ENCODE results near the gene WFDC6.

WFDC6 gene

DNA sequence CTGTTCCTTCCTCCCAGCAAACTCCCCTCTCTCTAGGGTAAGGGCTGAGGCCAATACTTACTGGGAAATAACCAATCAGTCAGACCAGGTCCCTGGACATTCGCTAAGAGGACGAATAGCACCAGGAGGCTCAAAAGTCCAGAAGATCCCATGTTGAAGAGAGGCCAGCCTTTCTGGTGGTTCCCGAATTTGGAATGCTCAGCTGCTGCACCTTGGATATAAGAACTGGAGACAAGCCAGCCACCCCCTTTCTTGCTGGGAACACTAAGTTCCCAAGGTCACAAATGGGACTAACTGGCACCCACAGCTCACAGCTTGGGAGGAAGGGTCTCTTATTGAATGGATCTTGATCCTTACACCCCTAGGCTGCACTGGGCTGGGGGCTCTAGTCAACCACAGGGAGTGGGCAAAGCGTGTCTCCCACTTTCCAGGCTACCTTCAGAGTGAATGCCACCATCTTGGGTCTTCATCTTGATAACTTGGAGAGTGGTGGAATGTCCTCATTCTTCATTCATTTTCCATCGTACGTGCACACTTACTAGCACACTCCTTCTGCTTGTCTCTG, 8.0 kb upstream of the WFDC6 start, which contains the start of gene EPPIN:
TSS of gene EPPIN (minus strand) at position 196 of the 565 bp plus-strand sequence. CDS start at position 152, 44 bp downstream.
- Mint-ChIP-seq H3K36me3 (no peaks in the 10 kb centered on the region), H3K27me3 (peaks cover 27 to 31% of the 10 kb centered on the region in 2 donors), H3K27ac (no peak within 1 kb of the TSS), H3K9me3 (peaks cover 5 to 7% of the 10 kb centered on the region in 2 donors), H3K4me1 (no peaks in the 10 kb centered on the region), H3K4me3 (no peak within 1 kb of the TSS)
- DNase-seq (no peak), ATAC-seq (replicated peaks) (no peak)

DNA sequence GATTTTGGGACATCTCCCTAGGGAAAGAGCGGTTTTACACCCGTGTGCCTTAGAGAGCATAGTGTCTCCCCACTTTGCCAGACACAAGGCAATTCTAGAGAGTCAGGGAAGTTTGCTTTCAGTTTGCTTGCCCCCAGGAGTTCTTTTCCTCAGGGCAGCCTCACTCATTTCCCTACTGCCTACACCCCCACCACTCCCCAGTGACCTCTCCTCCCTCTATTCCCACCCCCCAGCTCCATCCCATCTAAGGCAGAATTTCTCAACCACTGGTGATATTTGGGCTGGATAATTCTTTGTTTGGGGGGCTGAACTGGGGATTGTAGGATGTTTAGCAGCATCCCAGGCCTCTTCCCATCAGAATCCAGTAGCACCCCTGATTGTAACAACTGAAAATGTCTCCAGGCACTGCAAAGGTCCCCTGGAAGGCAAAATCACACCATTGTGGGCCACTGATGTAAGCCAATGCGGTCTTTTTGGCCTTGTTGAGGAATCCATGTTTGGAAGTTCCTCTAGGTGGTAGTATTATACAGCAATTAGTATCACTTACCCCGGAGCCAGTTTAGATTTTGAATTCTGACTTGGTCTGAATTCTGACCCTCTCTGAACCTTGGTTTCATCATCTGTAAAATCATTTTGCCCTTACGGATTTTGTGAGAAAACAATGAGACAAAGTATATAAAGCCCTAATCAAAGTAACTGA, 6.6 kb upstream of the WFDC6 start:
- H3K36me3 Mint-ChIP-seq: no peaks in the 10 kb centered on the region
- no peak overlapping the region for H3K27ac Mint-ChIP-seq
- no peaks in the 10 kb centered on the region for H3K4me1 Mint-ChIP-seq
- peaks cover 27 to 37% of the 10 kb centered on the region in 2 donors for H3K27me3 Mint-ChIP-seq
- no peak for DNase-seq
- peak in 1 of 2 donors; percentile 43 for ATAC-seq (replicated peaks)
- H3K9me3 Mint-ChIP-seq: peaks cover 5 to 7% of the 10 kb centered on the region in 2 donors
- H3K4me3 Mint-ChIP-seq: no peak overlapping the region

DNA sequence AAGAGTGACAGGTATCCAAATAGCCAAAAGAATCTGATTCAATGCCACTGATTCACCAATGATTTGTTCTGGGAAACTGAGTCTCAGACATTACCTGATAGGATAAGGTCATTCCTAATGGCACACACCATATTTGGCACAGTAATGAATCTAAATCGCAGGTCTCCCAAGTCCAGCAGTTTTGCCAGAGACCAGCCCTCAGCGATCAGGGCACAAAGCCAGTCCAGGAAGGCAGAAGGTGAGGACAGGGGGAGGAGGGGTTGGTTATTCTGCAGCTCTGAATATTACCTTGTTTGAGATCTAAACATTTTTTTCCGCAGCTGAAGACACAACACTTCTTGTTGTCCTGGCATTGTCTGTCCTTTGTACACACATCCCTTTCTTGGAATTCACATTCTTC, 6.1 kb upstream of the WFDC6 start:
- H3K27ac Mint-ChIP-seq: no peak overlapping the region
- H3K9me3 Mint-ChIP-seq: peaks cover 4 to 5% of the 10 kb centered on the region in 2 donors
- no peaks in the 10 kb centered on the region for H3K36me3 Mint-ChIP-seq
- H3K27me3 Mint-ChIP-seq: peaks cover 25 to 36% of the 10 kb centered on the region in 2 donors
- H3K4me3 Mint-ChIP-seq: no peak overlapping the region
- ATAC-seq (replicated peaks) (no peak), DNase-seq (no peak)
- no peaks in the 10 kb centered on the region for H3K4me1 Mint-ChIP-seq

DNA sequence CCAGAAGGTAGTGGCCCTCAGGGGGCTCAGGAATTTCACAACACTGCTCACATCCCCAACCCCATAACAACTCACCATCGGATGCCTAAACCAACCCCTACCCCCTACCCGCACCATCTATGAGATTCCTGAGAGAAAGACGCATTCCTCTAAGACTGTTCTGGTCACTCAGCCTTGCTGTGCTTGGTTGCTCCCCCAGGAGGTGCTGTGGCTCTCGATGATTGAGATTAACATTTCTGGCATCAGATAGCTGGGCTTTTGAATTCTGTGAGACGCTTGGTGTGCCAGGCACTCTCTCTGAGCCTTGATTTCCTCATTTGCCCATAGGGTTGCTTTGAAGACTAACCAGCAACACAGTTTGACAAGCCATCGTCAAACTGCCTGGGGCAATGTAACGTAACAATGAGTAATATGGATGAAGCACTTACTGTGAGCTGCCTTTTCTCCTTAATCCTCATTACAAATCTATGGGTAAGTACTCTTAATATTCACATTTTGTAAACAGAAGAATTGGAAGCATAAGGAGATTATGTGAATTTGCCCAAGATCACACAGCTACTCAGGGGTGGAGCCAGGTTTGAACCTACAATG, 978 bp downstream of the WFDC6 start:
- Mint-ChIP-seq H3K4me1 (no peaks in the 10 kb centered on the region), H3K27me3 (peaks cover 23 to 27% of the 10 kb centered on the region in 2 donors), H3K9me3 (no peaks in the 10 kb centered on the region), H3K27ac (no peak overlapping the region), H3K4me3 (no peak overlapping the region), H3K36me3 (no peaks in the 10 kb centered on the region)
- ATAC-seq (replicated peaks) (no peak), DNase-seq (no peak)

DNA sequence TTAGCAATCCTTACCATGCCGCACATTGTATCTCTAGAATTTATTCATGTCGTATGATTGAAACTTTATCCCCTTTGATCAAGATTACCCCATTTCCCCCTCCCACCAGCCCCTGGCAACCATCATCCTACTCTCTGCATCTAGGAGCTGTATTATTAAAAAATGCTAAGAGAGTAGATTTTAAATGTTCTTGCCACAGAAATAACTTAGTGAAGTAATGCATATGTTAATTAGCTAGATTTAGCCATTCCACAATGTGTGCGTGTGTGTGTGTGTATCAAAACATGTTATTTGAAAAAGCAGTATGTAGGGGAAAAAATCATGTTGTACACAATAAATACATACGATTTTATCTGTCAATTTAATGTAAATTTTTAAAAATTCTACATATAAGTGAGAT, 12.0 kb downstream of the WFDC6 start:
- no peak overlapping the region for H3K4me3 Mint-ChIP-seq
- H3K36me3 Mint-ChIP-seq: no peaks in the 10 kb centered on the region
- H3K9me3 Mint-ChIP-seq: no peaks in the 10 kb centered on the region
- H3K4me1 Mint-ChIP-seq: no peaks in the 10 kb centered on the region
- ATAC-seq (replicated peaks) (no peak), DNase-seq (no peak)
- peaks cover 31 to 49% of the 10 kb centered on the region in 2 donors for H3K27me3 Mint-ChIP-seq
- no peak overlapping the region for H3K27ac Mint-ChIP-seq

DNA sequence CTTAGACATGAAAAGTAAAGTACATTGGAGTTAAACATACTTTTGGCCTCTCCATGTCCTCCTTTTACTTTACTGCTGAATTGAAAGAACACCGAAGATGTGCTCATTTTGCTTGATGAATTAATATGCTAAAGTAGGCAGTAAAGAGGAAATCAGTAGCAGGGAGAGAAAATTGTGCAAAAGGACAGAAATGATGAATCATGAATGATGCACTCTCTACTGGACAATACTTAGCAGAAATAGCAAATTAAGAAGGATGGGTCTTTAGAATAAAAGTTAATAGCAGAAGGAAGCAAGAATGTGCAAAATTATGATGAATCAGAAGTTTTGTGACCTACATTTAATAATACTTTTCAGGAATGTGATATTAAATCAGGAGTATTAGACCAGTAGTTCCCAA, 15.5 kb downstream of the WFDC6 start:
- Mint-ChIP-seq H3K36me3 (no peaks in the 10 kb centered on the region), H3K27me3 (peaks cover 47 to 52% of the 10 kb centered on the region in 2 donors), H3K4me1 (no peaks in the 10 kb centered on the region), H3K4me3 (no peak overlapping the region), H3K27ac (no peak overlapping the region), H3K9me3 (no peaks in the 10 kb centered on the region)
- no peak for DNase-seq
- ATAC-seq (replicated peaks): no peak

DNA sequence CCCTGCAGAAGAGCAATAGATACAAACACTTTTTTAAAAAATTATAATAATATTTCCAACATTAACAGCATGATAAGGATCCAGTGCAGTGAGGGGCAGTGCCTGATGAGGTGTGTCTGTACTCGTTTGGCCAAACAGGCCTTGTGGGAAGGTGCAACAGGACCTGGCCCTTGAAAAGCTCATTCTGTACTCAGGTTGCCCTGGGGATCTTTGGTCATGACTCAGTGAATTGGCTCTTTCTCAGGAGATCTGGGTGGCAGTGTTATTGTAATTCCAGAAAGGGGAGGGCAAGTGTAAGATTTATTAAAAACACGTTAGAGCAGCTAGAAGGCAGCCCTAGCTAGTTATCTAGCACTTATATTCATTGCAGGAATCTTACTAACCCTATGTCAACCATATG, 21.0 kb downstream of the WFDC6 start:
- no peaks in the 10 kb centered on the region for H3K36me3 Mint-ChIP-seq
- H3K9me3 Mint-ChIP-seq: peaks cover 0 to 1% of the 10 kb centered on the region in 2 donors
- H3K27me3 Mint-ChIP-seq: peaks cover 39 to 41% of the 10 kb centered on the region in 2 donors
- no peak for ATAC-seq (replicated peaks)
- no peaks in the 10 kb centered on the region for H3K4me1 Mint-ChIP-seq
- no peak overlapping the region for H3K4me3 Mint-ChIP-seq
- no peak for DNase-seq
- no peak overlapping the region for H3K27ac Mint-ChIP-seq

DNA sequence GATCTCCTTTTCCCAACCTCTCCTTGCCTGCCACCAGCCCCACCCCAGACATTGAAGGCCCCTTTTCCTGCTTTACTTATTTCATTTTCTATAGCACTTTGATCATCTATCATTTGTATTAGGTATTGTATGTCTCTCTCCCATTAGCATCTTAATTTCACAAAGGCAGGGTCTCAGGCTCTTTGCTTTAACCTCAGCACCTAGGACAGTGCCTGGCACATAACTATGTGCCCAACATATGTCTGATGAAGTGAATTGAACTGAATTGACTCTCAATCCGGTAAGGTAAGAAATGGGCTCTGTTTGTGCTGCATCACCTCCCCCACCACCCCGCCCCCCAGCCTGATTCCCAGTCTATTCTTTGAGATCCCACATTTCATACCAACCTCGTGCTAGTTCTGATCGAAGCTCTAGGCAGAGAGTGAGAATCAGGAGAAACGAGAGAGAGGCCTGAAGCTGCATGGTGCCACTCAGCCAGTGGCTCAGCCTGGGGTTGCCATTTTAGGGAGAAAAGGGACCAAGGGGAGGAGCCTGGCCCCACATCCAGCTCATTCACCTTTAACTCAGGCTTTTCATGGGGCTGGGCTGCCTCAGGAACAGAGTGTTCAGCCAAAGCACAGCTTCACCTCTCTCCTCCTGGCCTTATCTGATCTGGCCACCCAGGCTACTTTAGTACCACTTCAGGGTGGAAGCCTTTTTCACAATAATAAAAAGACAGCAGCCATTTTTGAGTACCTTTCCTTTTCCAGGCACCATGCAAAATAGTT, 24.0 kb downstream of the WFDC6 start, which contains the start of gene SPINT3:
TSS of gene SPINT3 (minus strand) at position 476 of the 767 bp plus-strand sequence. CDS start at position 462, 14 bp downstream.
- ATAC-seq (replicated peaks) (no peak), DNase-seq (no peak)
- Mint-ChIP-seq H3K4me3 (no peak within 1 kb of the TSS), H3K9me3 (peaks cover 0 to 1% of the 10 kb centered on the region in 2 donors), H3K4me1 (no peaks in the 10 kb centered on the region), H3K36me3 (no peaks in the 10 kb centered on the region), H3K27ac (no peak within 1 kb of the TSS), H3K27me3 (peaks cover 40 to 45% of the 10 kb centered on the region in 2 donors)

DNA sequence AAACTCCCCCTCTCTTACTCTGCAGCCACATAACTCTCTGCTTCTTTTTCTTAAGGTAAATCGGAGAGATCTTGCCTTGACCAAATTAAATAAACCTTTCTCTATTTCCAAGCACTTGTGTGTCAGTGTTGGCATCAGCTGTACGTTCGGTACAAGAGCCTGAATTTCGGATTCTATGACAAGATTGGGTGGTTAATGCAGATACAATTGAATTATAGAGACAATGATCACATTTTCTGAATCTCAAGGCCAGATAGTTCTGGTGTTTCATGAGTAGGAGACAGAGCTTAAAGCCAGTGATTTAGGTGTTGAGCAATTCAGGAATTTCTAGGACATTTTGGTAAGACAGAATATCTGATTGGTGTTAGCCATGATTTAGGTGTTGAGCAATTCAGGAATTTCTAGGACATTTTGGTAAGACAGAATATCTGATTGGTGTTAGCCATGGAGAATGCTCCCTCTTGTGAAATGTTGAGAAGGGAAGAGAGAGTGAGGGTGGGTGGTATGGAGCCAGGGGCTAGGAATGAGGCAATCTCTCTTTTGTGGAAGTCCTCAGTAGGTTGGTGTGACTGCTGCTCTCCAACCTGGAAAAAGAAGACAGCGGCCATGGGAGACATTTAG, 28.9 kb downstream of the WFDC6 start:
- H3K9me3 Mint-ChIP-seq: no peaks in the 10 kb centered on the region
- no peak overlapping the region for H3K27ac Mint-ChIP-seq
- peaks cover 14% of the 10 kb centered on the region in 2 donors for H3K4me1 Mint-ChIP-seq
- ATAC-seq (replicated peaks) (no peak), DNase-seq (no peak)
- no peaks in the 10 kb centered on the region for H3K36me3 Mint-ChIP-seq
- peaks cover 44 to 54% of the 10 kb centered on the region in 2 donors for H3K27me3 Mint-ChIP-seq
- no peak overlapping the region for H3K4me3 Mint-ChIP-seq

DNA sequence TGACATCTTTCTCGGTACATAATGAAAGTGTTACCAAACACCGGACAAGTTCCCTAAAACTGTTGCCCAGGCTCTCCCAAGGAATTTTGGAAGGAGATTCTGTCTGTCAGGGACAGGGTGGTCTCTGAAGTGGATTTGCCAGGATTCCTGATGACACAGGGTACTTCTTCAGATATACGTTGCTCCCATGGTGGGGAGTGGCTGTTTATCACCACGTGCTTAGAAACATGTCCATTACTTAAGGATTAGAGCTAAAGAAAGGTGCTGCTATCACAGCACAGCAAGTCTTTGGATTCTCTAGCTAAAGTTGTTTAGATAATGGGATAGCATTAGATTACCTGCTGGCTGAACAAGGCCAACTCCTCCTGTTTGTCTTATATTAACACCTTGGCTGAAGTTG, 30.2 kb downstream of the WFDC6 start:
- no peak for ATAC-seq (replicated peaks)
- H3K27ac Mint-ChIP-seq: no peak overlapping the region
- no peaks in the 10 kb centered on the region for H3K36me3 Mint-ChIP-seq
- no peak overlapping the region for H3K4me3 Mint-ChIP-seq
- peaks cover 14% of the 10 kb centered on the region in 2 donors for H3K4me1 Mint-ChIP-seq
- no peak for DNase-seq
- H3K9me3 Mint-ChIP-seq: no peaks in the 10 kb centered on the region
- peaks cover 40 to 61% of the 10 kb centered on the region in 2 donors for H3K27me3 Mint-ChIP-seq

DNA sequence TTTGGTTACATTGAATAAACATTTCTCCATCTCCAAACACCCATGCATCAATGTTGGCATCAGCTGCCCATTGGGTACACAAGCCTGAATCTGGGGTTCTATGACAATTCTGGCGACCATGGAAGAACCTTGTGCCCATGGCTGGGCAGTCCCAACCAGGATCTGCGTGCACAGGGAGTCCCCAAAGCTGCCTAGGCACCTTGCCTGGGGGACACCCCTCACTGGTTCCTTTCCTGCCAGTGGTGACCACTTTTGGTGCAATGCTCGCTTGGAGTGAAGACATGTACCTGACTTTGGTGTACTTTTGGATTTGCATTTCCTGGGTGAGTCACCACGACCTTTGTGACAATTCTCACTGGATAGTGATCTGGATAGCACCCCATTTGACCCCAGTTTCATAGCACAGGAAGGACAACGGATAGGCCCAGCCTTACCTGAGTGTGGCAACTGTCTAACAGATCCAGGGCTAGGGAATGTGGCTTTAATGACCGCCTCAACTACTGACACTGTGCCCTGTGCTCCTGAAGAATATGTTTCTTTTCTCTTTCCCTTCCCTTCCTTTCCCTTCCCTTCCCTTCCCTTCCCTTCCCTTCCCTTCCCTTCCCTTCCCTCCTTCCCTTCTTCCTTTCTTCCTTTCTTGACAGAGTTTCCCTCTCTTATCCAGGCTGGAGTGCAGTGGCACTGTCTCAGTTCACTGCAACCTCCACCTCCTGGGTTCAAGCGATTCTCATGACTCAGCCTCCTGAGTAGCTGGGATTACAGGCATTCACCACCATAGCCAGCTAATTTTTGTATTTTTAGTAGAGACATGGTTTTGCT, 31.0 kb downstream of the WFDC6 start:
- peaks cover 14% of the 10 kb centered on the region in 2 donors for H3K4me1 Mint-ChIP-seq
- no peak overlapping the region for H3K27ac Mint-ChIP-seq
- H3K4me3 Mint-ChIP-seq: no peak overlapping the region
- no peaks in the 10 kb centered on the region for H3K9me3 Mint-ChIP-seq
- ATAC-seq (replicated peaks): peak in 1 of 2 donors; percentile 13
- H3K36me3 Mint-ChIP-seq: no peaks in the 10 kb centered on the region
- DNase-seq: no peak
- peaks cover 44 to 67% of the 10 kb centered on the region in 2 donors for H3K27me3 Mint-ChIP-seq

DNA sequence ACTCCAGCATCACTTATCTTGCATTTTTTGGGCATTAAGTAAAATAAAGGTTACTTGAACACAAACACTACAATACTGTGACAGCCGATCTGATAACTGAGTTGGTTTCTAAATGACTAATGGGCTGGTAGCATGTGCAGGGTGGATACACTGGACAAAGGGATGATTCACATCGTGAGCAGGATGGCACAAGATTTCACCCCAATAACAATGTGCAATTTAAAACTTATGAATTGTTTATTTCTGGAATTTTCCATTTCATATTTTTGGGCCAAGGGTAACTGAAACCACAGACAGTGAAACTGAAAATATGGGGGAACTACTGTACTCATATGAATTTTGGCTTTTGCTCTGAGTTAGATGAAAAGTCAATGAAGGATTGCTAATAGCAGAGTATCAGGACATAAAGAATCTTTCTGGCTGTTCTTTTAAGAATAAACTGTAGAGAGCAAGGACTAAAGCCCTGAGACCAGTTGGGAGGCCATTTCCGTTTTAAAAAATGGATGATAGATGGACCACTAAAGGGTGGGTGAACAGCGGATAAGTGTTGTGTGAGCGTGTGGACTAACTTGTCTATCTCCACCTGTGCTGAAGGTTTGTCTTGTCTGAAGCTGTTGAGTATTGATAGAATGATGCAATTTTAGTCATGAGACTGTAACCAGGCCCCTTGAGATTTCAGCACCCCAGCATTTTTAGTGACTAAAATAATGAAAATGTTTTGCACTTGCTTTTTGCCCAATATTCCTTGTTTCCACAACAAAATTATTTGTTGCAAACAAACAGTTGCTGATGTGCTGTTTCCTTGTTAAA, 32.1 kb downstream of the WFDC6 start:
- peak overlapping the region in 1 of 2 donors; percentile 25 for H3K4me3 Mint-ChIP-seq
- peak; percentile 86 to 91 for ATAC-seq (replicated peaks)
- DNase-seq: peak; percentile 5
- peaks cover 14% of the 10 kb centered on the region in 2 donors for H3K4me1 Mint-ChIP-seq
- peak overlapping the region; percentile 47 for H3K27ac Mint-ChIP-seq
- no peaks in the 10 kb centered on the region for H3K36me3 Mint-ChIP-seq
- peaks cover 46 to 68% of the 10 kb centered on the region in 2 donors for H3K27me3 Mint-ChIP-seq
- no peaks in the 10 kb centered on the region for H3K9me3 Mint-ChIP-seq

DNA sequence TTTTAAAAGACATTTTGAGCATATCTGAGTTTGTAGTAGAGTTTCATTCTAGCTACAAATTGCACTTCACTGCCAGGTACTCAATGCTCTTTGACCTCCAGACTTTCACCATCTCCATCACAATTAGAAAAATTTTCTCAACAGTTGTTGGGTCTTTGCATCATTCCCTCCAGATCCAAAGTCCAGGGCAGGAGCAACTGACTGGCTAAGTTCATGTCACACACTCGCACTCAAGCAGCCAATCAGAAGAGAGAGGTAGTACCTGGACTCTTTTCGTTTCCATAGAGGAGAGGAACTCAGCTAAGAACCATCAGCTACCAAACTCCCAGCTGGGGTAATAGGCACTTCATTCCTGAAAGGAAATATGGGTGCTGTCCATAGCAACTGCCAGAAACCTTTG, 32.9 kb downstream of the WFDC6 start:
- DNase-seq (no peak), ATAC-seq (replicated peaks) (no peak)
- H3K9me3 Mint-ChIP-seq: no peaks in the 10 kb centered on the region
- H3K4me1 Mint-ChIP-seq: peaks cover 14% of the 10 kb centered on the region in 2 donors
- H3K27ac Mint-ChIP-seq: peak overlapping the region; percentile 47
- no peak overlapping the region for H3K4me3 Mint-ChIP-seq
- H3K36me3 Mint-ChIP-seq: no peaks in the 10 kb centered on the region
- peaks cover 42 to 64% of the 10 kb centered on the region in 2 donors for H3K27me3 Mint-ChIP-seq
